ENCODE results near the gene TADA1. TPM values are rescaled to one million over a fixed set of nuclear protein-coding genes. Genes with fewer than 3 reads are reported as not detected.
"Not testable (repeated sequence)": the region's sequence is repeated elsewhere in the genome, so short reads cannot be mapped to it uniquely, and the experiment has no call there.

Gene TADA1
- total RNA-seq, 1 donor from 2014 or later = 9.6 TPM

- DNase-seq (ENCODE audit: low spot score) = no peak
Observed at GRCh38 chr1:166843769-166844596, 32.1 kb downstream of the TADA1 start.

GRCh38 chr1:166843322-166843721, 32.7 kb downstream of the TADA1 start:
- no peak for DNase-seq (ENCODE audit: low spot score)

DNA sequence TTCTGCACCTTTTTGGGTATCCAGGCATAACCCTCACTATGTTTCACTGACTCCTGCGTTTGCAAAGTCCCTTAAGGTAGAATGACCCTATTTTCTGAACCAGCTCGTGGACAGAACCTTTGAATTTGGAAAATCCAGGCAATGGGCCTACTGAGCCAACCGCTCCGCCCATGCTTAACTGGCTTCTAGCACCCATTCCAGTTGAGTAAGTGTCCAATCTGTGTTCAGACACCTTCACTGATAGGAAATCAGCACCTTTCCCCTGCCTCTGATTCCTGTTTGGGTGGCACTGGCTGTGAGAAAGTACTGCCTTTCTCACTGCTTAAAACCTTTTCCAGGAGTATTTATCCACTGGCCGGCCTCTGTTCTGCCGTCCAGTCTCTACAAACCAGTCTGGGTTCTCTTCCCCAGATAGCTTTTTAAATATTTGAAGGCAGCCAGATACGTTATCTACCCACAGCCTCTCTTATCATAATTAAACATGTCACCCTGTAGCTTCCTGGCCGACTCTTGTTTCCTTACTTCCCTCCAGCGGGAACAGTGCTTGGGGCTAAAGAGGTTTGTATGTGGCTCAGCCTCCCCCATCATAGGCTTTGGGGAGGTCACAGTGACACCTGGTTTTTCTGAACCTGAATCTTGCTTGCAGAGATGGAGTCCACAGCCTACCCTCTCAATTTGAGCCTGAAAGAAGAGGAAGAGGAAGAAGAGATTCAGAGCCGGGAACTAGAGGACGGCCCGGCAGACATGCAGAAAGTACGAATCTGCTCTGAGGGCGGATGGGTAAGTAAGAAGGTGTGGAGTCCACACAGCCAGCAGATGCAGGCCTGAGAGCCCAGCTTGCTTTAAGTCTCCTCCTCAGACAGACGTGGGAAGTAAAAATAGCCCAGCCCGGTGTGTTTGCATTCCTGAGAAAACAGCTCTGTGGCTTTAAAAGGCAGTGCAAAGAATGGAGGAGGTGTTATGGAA, 35.5 kb downstream of the TADA1 start:
- DNase-seq (ENCODE audit: low spot score) = no peak

GRCh38 chr1:166839600-166840308, 36.3 kb downstream of the TADA1 start:
- peak; percentile 38 for DNase-seq (ENCODE audit: low spot score)

GRCh38 chr1:166838766-166839599, 37.1 kb downstream of the TADA1 start, which contains the start of gene POGK:
Gene POGK, plus strand, starts transcription at chr1:166839475. Its CDS starts 1,482 bp downstream, at chr1:166840957.
- peak; percentile 93 for DNase-seq (ENCODE audit: low spot score)

- DNase-seq (ENCODE audit: low spot score) = no peak
Observed at GRCh38 chr1:166836733-166837132, 39.3 kb downstream of the TADA1 start.

- DNase-seq (ENCODE audit: low spot score) = not testable (repeated sequence)
Observed at GRCh38 chr1:166829762-166830161, 46.3 kb downstream of the TADA1 start.

DNA sequence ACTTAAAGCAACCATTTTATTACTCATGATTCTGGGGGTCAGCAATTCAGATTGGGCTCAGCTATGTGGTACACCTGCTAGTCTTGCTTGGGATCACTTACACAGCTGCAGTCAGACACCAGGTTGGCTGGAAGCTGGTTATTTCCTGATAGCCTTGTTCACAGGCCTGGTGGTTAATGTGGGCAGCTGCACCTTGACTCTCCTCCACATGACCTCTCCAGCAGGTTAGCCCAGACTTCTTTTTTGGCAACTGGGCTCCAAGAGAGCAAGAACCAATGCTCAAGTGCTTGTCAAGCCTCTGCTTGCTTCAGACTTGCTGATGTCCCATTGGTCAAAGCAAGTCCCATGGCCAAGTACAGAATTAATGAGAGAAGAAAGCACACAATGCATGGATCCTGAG, 48.6 kb downstream of the TADA1 start:
- DNase-seq (ENCODE audit: low spot score) = no peak

DNA sequence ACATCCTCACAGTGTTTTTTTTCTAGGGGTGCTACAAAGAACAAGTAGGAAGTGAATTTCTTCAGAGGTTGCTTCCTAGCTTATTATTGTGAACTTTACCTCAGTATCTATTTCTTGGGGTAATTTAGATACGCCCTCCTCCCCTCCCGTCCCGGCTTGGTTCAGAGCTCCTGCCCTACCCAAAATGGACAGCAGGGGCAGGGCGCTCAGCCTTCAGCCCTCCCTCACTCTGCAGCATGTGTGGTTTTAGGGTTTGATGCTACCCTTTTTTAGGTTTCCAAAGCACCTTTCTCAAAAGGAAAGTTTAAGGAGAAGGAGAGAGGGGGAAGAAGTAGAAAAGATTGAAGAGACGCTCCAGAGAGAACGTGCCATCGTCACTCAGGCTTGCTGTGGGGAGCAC, 53.7 kb downstream of the TADA1 start:
- no peak for DNase-seq (ENCODE audit: low spot score)

GRCh38 chr1:166819974-166820373, 56.1 kb downstream of the TADA1 start:
- no peak for DNase-seq (ENCODE audit: low spot score)

DNA sequence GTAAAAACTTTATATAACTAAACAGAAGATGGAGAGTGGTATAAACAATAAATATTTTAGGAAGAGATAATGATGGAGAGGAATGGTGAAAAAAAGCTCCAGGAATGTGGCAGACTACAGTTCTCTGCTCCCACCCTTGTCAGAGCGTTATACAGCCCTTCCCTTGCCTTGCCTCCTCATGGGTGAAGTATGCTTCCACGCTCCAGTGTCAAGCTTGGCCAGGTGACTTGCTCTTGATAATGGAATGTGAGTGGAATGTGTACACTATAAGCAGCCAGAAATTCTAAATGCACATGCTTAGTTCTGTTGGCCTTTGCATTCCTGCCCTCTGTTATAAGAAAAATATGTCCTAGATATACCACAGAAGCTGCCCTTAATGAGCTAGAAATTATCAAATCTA, 61.5 kb downstream of the TADA1 start:
- DNase-seq (ENCODE audit: low spot score) = peak; percentile 43

DNA sequence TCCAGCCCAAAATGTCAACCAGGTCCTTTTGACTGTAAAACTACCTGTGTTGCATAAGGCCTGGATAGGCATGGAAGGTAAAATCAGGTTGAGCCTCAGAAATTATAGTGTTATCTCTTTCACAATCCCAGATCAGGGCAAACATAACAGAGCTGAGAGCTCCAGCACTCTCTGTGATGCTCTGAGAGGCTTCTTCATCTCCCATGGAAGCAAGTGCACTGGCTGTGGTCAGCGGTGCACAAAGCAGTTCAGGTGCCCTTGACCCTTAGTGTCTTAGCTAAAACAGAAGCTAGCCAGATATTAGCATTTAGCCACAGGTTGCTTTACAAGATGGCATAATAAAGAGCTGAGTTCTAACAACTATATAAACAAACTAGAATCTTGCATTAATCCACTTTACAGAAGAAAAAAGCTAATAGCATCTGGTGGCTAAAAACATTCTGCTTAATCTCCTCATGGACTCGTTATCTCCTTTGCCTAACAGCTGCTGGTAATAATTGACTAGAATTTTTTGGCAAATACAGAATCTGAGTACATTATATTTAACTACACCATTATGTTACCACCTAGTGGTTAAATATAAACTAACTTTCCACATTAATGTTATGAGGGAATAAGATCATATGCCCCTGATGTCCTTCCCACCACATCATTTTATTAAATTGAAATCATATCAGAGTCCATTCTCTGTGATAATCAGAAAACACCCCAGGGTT, 62.4 kb downstream of the TADA1 start:
- no peak for DNase-seq (ENCODE audit: low spot score)

DNA sequence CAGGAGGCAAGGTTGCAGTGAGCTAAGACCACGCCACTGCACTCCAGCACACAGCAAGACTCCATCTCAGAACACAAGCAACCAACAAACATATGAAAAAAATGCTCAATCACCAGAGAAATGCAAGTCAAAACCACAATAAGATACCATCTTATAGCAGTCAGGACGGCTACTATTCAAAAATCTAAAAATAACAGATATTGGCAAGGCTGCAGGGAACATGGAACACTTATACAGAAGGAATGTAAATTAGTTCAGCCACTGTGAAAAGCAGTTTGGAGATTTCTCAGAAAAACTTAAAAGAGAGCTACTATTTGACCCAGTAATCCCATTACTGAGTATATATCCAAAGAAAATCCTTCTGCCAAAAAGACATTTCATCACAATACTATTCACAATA, 64.4 kb downstream of the TADA1 start:
- no peak for DNase-seq (ENCODE audit: low spot score)

GRCh38 chr1:166808952-166809351, 67.1 kb downstream of the TADA1 start:
- DNase-seq (ENCODE audit: low spot score) = no peak

Other genes with a start within 250 kb of the TADA1 start
- gene POGK, start 36.8 kb downstream of the TADA1 start, total RNA-seq = 46.6 TPM
- gene ILDR2, start 99.3 kb upstream of the TADA1 start, total RNA-seq = 2.0 TPM
- not detected for gene MAEL, start 113.0 kb upstream of the TADA1 start, total RNA-seq
- 1.4 TPM for gene GPA33, start 214.1 kb upstream of the TADA1 start, total RNA-seq
- gene STYXL2, start 217.8 kb upstream of the TADA1 start, total RNA-seq = 3.1 TPM

Data from mucosa of gallbladder (tissue), 1 donor.